HG03066 (cell line): Measurements from ENCODE around the gene CCL3.
"Not testable (repeated sequence)": the region's sequence is repeated elsewhere in the genome, so short reads cannot be mapped to it uniquely, and the experiment has no call there.

Source experiments
- ATAC-seq: cut with Tn5 transposase; IDR thresholded peaks from one replicate; pipeline ENCODE4 v1.9.1; 2021; ENCODE audit warnings: low read depth; ENCODE audit not compliant: unreplicated experiment

Gene CCL3

DNA sequence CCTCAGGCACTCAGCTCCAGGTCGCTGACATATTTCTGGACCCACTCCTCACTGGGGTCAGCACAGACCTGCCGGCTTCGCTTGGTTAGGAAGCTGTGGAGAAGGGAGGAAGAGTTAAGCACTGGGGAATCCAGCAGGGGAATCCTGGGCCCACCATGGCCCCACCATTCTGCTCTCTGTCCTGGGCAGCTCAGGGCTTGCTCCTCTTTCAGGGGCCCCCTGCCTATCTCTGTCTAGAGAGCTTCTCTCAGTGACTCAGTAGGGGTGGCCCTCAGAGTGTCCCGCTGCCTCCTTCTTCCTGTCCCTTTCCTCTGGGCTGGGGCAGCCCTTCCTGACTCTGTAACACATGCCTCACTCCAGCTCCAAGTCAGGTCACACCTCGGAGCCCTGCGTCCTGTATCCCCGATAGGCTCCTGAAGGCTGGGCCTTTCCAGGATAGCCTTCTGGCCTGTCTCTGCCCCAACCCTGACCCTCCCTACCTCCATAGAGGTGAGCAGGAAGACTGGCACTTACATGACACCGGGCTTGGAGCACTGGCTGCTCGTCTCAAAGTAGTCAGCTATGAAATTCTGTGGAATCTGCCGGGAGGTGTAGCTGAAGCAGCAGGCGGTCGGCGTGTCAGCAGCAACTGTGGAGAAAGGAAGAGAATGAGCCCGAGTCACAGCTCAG is 1.1 kb downstream of the CCL3 start:
- no peak for ATAC-seq

DNA sequence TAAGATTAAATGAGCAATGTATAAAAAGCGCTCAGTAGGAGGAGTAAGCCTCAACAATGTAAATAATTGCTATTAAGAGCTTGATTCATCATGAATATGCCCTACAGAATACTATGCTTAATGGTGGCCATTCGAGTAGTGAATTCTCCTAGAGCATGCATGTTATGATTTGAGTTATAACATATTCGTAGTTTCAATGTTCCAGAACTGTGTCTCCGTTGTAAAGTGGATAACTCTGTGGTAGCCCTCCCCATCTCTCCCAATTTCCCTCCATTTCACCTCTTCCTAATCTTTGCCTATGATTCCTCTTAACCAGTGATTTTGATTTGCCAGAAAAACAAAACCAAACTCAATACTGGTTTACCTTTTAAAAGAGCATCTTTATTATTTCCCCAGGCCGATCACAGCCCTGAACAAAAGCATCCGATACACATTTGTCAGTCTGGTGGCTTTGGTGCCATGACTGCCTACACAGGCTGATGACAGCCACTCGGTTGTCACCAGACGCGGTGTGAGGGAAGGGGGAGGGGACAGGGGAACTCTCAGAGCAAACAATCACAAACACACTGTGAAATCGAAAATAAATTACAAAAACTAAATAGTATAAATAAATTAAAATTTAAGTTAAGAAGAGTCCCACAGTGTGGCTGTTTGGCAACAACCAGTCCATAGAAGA is 1.9 kb downstream of the CCL3 start:
- not testable (repeated sequence) for ATAC-seq

DNA sequence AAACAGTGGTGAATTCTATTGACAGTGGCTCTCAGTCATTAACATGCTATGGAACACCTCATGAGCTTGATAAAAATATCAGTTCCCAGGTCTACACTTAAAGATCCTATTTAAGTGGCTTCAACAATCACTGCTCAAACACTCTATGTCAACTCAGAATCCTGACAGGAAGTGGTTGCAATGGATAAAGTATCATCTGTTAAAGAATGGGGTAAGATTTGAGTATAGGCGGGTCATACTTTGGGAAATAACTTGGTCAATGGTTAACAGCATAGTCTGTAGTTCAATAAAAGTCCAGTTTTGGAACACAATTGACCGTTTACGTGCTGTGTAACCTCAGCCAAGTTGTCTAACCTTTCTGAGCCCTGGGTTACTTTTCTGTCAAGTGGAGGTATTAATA is 2.5 kb downstream of the CCL3 start:
- not testable (repeated sequence) for ATAC-seq

DNA sequence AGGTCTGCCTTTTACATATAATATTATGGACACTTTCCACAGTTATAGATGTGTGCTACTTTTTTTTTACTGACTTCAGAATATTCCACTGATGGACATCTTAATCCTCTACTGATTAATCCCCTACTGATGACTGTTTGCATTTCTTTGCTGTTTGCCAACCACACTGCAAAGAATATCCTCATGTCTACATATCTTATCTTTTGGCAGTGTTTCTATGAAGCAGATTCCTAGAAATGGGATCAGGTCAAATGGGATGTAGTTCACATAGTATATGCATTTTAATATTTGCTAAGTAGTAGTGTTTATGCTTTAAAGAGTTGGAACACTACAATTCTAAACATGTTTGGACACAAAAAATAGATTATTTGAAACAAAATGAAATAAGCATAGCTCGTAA is 3.2 kb downstream of the CCL3 start:
- ATAC-seq = no peak

DNA sequence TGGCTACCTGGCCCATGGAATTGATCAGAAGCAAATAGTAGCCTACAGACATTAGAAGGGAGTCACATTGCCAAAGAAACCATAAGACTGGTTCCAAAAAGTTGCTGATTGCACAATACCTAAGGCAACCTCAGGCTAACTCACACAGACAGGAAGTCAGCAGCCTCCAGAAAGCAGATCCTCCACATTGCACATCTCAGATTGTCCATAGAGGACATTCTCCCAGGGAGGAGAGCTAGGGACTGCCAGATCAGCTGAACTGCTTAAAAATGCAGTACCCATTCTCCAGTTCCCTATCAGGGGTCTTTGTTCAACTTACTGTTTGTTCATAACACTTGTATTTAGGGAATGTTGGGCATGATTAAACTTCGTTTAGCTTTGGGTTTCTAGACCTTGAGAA is 4.2 kb downstream of the CCL3 start:
- ATAC-seq = no peak

DNA sequence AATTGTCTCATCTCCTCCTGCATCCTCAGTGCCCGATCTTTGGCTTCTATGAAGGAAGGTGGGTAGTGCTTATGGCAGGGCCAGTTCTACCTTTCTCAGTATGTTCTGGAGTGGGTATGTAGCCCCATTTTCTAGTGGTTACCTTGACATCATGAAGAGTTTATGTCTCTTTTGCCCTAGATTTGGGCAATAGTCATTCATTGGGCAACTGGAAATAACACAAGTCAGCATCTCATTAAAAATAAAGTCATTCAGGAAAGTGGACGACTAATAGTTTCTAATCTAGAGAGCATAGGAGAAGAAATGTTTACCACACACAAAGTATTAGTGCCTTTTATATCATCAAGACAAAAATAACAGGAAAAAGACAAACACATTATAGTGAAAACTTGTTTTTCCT is 6.3 kb downstream of the CCL3 start:
- ATAC-seq = not testable (repeated sequence)

DNA sequence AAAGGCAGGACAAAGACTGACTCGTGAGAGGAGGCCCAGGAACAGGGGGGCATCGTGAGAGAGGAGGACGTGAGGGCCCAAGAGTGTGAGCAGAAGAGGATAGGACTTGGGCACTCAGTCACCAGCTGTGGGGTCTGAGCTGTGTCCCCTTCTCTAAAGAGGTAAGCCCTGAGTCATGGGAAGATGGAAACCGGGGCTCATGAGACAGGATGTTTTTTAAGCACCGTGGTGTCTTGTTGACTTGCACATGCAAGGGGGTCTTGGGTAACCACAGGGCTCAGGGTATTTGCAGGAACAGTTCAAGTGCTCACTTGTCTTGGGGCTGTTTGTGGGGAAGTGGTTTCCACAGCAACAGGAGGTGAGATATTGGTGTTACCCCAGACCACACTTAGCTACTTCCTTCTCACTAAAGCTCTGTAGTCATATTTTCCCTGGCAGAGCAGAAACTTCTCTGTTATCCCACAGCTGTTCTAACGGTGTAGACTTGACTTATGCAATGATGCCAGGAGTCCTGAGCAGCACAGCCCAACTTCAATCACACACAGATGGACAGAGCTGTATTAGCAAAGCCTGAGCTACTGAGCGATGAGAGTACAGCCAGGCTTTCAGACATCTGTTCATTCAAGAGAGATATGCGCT is 7.3 kb downstream of the CCL3 start:
- ATAC-seq = peak; percentile 65

DNA sequence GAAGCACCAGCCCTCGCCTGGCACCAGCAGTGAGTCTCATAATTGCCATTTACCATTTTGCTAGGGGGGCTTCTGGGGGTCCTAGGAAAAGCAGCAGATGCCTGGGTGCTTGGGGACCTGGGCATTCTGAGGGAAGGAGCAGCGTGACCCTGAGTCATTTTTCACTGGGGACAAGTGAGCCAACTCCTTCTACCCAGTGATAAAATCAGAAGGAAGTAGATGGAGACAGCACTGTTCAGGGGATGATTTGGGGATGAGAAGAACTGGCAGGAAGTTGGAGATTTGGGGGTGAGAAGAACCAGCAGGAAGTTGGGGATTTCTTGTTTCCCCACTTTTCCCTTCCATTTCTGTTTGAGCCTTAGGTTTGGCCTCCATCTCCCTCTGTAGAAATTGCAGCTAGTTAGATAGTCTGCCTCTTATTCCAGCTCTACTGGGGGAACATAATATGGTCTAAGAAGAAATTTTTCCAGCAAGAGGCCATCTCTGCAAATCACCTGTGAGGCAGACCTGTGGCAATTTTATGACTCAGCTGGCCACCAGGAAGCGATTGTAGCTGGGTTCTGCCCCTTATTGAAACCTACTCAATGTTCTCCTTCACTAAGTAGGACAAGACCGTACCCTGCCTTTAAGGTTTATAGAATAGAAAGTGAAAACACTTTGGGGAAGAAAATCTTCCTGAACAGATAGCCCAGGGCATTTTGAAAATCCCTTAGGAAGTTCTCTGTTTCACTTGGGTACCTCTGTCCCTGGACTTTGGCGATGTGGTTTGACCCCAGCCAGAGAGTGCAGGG is 8.1 kb downstream of the CCL3 start:
- peak; percentile 46 for ATAC-seq

DNA sequence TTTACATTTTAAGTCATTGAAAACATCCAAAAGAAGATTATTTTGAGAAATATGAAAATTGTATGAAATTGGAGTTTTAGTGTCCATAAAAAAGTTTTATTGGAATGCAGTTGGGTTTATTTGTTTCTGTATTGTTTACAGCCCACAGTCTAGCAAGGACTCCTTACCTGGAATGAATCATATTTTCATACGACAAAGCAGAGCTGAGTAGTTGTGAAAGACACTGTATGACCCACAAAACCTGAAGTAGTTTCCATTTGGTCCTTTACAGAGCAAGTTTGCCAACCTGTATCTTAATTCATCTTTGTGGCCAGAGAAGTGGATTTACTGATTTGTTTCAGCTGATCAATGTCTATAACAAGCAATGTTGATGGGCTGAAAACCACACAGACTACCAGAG is 15.6 kb downstream of the CCL3 start:
- ATAC-seq = no peak

DNA sequence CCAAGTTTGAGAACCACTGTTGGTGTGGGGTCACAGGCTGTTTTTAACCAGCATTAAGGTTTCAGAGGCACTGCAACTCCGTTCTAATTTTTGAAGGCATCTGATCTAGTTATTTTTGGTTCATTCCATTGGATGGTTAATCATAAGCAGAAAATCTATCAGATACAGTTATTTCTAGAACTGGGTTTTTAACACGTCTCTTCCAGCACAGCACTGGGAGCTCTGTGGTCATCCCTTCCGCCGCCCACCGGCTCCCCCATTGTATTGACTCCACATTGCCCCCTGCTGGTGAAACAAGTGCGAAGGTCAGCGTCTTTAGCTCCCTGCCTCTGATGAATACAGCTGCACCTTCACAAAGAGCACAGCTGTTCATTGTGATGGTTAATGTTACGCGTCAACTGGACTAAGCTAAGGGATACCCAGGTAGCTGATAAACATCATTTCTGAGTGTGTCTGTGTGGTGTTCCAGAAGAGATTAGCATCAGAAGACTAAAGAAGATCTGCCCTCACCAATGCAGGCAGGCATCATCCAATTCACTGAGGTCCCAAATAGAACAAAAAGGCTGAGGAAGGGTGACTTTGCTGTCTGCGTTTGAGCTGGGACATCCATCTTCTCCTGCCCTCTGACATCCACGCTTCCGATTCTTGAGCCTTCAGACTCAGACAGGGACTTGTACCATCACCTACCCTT is 17.4 kb downstream of the CCL3 start:
- no peak for ATAC-seq

DNA sequence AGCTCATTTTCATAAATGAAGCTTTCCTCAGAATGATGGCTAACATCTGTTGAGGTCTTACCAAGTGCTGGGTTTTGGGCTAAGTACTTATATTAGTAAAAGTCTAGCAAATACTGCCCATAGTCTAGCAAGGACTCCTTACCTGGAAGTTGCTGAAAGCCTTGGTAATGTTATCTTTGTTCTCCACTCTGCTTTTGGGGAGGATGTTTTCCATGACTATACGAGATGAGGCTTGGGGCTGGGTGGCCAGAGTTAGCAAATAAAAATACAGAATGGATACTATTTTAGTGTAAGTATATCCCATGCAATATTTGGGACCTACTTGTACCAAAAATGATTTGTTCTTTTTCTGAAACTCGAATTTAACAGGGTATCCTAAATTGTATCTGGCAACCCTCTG is 18.2 kb downstream of the CCL3 start:
- ATAC-seq = no peak

DNA sequence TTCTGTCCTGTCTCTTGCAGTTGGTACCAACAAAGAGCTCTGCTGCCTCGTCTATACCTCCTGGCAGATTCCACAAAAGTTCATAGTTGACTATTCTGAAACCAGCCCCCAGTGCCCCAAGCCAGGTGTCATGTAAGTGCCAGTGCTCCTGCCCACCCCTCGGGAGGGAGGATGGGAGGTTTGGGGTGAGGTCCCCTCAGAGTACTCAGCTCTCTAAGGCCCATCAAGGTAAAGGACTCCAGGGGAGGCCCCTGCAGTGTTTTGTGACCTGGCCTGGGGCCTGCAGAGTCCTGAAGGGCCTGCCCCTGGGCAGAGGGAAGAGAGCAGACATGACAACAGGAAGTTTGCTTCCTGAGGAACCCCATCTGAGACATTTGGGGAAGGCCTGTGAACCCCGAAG is 19.5 kb downstream of the CCL3 start:
- no peak for ATAC-seq

DNA sequence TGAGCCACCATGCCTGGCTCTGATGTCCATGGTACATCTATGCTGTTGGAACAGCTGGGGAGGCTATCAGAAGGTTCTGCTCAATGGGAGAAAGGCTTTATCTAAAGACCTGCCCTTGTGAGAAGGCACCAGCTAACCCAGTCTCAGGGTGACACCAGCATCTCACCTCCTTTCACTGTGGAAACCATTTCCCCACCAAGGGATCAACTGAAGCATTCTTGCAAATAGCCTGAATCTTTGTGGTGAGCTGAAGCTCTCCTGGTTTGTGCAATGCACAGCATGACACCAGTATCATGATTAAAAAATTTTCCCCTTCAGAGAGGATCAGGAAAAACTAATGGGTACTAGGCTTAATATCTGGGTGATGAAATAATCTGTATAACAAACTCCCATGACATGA is 20.8 kb downstream of the CCL3 start:
- ATAC-seq = no peak

DNA sequence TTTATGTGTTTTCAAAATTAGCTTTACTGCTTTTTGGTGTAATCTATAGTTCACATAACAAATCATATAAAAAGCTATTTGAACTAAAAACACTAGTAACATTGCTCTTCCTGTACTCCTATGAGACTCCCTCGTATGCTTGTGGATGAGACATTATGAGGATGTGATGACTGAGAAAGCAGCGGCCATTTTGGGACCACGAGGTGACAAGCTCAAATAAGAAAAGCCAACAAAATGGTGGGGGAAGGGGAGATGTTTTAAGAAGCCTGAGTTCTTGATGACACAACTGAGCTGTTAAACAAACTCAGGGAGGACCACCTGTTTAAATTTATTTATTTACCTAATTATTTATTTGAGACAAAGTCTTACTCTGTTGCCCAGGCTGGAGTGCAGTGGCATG is 21.4 kb downstream of the CCL3 start:
- no peak for ATAC-seq

DNA sequence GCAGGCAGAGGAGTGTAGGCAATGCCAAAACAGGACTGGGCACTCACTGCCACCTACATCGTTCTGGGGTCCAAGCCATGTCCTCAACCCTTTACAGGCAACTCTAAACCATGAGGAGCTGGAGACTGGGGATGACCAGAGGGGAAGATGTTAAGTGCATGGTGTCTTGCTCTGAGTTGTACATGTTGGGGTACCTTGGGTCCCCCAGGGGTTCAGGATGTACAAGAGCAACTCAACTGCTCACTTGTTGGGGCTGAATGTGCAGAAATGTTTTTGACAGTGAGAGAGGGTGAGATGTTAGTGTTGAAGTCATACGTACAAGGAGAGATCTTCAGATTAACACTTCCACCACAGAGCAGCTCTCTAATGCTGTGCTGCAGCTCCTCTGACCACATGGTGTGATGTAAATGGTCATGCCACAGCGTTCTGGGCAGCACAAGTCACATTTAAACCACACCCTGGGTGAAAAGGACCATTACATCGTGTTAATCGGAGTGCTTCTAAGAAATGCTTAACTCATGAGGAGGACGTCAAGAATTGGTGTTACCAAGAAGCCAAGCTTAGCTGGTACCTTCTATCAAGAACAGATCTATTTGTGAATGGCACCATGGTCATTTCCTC is 23.5 kb downstream of the CCL3 start:
- no peak for ATAC-seq

DNA sequence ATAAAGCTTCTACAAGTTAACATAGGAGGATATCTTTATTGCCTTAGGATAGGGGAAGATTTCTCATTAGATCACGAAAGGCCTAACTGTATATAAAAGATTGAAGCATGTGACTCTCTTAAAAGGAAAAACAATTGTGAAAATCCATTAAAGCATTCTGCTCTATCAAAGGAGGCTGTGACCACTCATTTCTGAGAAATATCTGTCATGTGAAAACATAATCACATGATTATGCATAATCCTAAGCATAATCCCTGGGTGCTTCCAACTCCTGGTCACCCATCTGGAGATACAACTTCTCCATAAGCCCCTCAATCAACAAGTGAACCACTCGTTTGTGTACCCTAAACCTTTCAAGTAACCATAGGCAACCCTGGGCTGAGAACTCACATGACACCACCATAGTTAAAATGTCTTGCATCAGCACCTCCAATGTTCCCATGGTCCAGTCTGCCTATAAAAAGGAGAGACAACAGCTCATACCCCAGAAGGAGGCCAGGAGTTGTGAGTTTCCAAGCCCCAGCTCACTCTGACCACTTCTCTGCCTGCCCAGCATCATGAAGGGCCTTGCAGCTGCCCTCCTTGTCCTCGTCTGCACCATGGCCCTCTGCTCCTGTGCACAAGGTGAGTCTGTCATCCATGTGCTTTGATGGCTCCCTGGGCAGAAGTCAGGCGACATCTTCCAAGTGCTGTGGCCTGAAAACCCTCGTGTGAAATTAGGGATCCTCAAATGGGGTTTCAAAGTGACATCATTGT is 26.0 kb downstream of the CCL3 start, which contains the start of gene CCL18:
TSS of gene CCL18 (plus strand) at position 487 of the 756 bp plus-strand sequence. CDS start at position 558, 71 bp downstream.
- ATAC-seq = no peak

DNA sequence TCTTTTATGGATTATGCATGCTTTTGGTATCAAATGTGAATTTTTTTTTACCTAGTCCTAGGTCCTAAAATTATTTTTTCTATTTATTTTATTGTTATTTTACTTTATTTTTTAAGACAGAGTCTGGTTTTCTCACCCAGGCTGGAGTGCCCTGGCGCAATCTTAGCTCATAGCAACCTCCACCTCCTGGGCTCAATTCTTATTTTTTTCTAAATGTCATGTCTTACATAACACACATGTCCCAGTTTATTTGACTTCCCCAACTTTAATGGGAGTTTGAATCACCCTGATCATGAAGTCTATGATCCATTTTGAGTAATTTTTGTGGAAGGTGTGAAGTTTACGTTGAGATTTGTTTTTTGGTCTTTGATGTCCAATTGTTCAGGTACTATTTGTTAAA is 29.1 kb downstream of the CCL3 start:
- ATAC-seq = no peak

DNA sequence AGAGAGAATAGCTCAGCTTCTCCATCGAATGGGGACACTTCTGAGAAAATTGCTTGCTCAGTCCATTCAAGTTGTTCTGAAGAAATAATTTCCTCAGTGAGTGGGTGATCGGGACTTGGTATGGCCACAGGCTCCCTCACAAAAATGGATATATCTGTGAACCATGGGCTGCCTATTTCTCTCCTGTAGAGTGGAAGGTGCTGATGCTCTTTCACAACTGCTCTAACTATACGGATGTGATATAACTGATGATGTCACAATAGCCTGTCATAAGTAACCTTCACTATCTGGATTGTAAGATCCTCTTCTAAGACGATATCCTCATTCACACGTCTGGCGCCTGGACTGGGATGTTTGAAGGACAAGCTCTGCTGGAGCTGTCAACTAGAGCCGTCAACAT is 30.5 kb downstream of the CCL3 start:
- ATAC-seq = no peak

DNA sequence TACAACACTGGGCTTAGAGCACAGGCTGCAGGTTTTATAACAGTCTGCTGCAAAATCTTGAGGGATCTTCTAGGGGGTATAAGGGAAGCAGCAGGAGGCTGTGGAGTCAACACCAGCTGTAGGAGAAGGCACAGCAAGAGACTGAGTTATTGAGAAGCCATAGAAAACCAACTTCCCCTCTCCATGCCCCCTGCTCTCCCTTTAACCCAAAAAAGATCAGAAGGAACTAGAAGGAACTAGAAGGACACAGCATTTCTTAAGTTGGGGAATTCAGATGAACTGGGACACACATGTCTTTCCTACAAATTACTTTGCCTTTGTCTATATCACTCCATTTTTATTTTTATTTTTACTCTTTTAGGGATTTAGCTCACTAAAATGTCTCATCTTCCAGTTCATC is 32.0 kb downstream of the CCL3 start:
- no peak for ATAC-seq
